GM18868 (cell line): ENCODE results near the gene WDR27.
"Not testable (repeated sequence)": the region's sequence is repeated elsewhere in the genome, so short reads cannot be mapped to it uniquely, and the experiment has no call there.

Experiments
- ATAC-seq: cut with Tn5 transposase; IDR thresholded peaks from one replicate; pipeline ENCODE4 v1.9.1; 2021; ENCODE audit warnings: mild to moderate bottlenecking, moderate library complexity; ENCODE audit not compliant: unreplicated experiment

The WDR27 gene

DNA sequence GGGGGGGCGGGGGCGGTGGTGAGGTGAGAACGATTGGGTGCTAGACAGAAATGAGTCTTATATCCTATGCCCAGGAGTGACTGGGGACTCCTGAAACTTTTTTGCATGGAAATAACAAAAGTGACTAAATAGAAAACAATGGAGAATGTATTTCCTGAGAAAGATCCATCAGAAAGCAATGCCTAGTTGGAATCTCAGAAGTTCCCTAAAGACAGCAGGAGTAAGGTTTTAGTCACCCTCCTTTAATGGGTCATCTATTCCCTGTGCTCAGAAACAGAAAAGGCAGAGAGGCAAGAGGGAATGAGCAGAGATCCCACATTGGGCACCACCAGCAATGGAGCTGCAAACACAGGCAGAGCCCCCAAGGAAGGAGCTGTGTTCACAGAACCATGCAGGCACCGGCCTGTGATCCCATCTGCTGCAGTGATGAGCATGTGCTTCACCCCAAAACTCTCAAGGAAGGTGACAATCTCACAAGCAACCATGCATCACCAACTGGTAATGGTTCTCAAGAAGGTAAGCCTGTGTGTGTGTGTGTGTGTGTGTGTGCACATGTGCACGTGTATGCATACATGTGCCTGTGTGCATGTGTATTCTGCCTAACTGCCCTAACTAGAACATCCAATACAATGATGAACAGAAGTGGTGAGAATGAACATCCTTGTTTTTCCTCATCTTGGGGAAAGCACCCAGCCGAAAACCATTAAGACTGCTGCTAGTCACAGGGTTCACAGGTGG is 168.4 kb downstream of the WDR27 start:
- ATAC-seq = no peak

DNA sequence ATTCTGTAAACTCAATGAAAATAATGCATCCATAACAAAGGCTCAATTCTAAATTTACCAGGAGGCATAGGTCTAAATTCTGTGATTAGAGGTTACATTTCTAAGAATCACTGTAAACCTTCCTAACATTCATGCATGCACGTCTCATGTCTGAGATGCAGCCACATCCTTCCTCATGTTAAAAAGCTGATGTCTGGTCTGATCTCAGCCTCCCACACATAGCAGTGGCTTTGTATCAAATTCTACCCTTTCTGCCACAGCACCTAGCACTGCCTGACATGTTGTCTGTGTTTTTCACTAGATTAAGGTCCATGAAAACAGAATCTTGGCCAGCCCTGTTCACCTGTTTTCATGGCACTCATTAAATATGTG is 171.1 kb downstream of the WDR27 start:
- no peak for ATAC-seq

- ATAC-seq = no peak
Observed at GRCh38 chr6:169529931-169530751, 171.7 kb downstream of the WDR27 start.

- ATAC-seq = no peak
Observed at GRCh38 chr6:169528755-169529154, 173.1 kb downstream of the WDR27 start.

DNA sequence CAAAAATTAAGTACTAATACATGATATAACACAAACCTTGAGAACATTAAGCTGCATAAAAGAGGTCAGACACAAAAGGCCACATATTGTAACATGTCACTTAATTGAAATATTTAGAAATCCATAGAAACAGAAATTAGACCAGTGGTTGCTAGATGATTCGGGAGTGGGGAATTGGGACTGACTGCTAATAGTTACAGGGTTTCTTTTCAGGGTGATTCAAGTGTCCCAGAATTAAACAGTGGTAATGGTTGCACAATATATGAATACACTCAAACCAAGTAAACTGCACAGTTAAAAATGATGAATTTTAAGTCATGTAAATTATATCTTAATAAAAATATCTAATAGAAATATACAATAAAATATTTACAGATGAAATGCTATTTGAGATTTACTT is 174.5 kb downstream of the WDR27 start:
- no peak for ATAC-seq

DNA sequence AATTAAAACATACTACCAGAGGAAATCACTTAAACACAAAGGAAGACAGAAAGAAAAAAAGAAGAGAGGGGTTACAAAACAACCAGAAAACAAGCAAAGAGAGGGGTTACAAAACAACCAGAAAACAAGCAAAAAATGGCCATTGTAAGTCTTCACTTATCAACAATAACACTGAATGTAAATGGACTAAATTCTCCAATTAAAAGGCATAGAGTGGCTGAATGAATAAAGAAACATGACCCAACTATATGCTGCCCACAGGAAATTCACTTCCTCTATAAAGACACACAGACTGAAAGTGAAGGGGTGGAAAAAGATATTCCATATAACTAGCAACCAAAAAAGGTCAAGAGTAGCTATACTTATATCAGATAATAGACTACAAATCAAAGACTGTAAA is 180.0 kb downstream of the WDR27 start:
- no peak for ATAC-seq

- no peak for ATAC-seq
Observed at GRCh38 chr6:169520104-169520503, 181.7 kb downstream of the WDR27 start.

DNA sequence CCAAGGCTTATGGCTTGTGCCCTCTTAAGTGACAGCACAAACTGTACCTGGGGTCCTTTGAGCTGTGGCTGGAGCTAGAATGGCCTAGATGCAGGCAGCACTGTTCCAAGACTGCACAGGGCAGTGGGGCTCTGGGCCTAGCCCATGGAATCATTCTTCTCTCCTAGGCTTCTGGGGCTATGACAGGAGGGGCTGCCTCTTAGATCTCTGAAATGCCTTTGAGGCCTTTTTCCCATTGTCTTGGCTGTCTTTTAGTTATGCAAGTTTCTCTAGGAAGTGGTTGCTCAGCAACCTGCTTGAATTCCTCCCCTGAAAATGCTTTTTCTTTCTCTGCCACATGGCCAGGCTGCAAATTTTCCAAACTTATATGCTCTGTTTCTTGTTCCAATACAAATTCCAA is 183.4 kb downstream of the WDR27 start:
- ATAC-seq = no peak

DNA sequence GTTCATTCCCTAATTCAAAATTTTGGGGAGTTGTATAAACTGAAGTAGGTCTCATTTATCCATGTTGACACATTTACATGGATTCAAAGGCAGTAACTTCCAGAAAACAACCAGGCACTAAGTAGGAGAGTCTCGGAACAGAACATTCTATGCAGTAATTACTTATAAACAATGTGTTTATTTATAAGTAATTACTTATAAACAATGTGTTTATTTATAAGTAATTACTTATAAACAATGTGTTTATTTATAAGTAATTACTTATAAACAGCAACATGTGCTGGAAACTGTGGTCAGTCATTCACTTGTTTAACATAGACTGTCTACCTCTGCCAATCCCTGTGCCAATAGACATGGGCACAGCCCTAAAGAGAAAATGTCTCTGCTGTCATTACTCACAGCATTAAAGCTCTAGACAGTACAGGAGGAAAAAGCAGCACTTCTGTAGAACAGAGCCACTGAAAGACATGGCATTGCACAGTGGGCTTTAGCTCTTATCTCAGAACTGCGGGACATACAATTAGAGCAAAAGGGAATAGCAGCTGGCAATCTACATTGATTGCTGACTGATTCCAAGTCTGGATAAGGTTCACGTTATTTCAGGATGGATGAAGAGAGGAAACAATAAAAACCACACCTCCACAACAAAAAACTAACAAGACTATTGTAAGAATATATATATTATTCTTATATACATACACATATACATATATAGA is 188.2 kb downstream of the WDR27 start:
- no peak for ATAC-seq

- ATAC-seq = not testable (repeated sequence)
Observed at GRCh38 chr6:169511785-169512184, 190.0 kb downstream of the WDR27 start.

- no peak for ATAC-seq
Observed at GRCh38 chr6:169510871-169511270, 191.0 kb downstream of the WDR27 start.

DNA sequence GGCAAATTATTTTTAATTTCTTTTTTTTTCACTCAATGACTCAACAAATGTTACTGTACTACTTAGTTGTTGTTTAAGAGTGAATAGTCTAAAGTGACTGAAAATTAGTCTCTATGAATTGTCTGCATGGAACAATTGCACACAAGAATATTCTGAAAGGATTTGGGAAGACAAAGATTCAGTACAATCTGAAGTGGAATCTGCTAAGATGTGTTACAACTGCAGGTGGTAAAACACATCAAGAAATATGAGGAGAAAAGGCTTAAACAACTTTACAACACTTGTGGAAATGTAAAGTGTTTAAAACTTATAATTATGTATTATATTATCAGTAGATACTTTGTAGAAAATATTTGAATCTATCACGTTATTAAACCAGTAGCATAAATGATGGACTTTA is 193.4 kb downstream of the WDR27 start:
- ATAC-seq = no peak

DNA sequence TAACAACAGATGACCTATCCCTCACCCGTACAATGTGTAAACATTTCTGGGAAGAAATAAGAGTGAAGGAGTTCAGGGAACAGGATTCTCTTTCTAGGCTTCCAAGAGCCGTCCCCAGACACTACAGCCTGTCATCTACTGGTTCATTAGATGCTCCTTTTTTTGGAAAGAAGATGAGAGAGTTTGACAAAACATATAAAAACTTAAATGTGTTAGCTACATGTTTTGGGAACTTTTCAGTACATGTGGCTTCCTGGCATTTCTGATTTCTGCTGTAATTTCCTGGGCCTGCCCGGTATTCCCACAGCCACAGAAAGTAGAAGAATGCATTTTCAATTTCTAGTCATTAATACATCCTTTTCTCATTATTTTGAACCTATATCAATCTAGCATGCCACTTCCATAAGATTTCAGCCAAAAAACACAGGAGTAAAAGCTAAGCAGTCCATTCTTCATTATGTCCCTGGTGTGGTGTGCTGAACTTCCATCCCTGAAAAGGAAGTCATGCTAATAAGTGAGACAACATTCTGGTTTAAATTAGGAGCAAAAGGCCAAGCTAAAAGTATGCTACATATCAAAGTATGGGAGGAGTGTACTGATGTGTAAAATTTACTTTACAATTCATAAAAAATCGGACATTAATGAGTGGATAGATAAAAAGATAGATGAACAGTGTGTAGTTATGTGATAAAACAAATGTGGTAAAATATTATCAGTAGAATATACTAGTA is 198.2 kb downstream of the WDR27 start:
- no peak for ATAC-seq

DNA sequence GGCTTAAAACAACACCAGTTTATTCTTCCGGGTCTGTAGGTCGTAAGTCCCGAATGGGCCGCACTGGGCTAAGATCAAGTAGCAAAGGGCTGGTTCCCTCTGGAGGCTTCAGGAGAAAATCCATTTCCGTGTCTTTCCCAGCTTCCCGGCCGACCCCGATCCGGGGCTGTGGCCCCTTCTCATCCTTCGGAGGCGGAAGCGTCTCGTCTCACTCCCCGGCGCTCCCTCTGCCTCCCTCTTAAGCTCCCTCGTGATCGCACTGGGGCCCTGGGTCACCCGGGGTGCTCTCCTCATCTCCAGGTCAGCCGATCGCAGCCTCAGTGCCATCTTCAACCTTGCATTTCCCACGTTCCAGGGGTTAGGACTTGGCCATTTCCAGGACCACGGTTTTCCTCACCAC is 199.4 kb downstream of the WDR27 start:
- no peak for ATAC-seq

DNA sequence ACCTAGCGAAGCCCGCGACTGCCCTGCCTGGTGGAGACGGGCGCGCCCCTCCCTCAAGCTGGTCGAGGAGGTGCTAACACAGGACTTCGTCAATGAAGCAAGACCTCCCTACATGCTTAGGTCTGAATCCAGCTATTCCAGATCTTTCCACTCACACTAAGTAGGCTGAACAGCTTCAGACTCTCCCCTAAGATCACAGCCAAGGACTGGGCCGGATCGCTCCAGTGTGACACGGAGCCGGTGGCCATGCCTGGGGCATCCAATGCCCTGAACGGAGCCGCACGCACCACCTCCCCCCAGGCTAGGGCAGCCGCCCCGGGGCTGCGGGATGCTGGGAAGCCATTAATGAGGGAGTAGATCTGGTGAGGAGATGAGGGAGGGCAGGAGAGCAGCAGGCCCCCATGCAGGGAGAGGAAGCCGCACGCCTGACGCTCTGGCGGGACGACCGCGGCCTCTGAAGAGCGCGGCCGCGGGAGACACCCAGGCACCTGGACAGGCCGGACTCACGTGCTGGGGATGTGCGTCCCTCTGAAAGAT is 200.0 kb downstream of the WDR27 start:
- no peak for ATAC-seq

GRCh38 chr6:169501128-169501527 is 200.7 kb downstream of the WDR27 start:
- ATAC-seq = no peak

- no peak for ATAC-seq
Observed at GRCh38 chr6:169500688-169501087, 201.1 kb downstream of the WDR27 start.

DNA sequence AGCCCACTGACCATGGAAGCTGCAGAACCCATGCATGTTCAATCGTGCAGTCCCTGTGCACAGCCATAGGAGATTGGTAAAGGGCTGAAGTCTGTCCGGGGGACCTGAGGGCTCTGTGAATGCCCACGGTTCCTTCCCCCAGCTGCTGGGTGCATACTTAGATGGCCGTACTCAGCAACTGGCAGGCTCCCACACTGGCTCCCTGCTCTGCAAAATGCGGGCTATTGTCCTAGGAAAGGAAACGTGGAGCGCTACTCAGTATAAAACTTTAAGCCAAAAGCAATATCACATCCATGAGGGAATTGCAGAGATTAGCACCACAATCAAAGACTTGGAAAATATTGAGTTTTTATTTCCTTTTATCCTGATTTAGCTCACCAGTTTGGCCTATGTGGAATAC is 202.0 kb downstream of the WDR27 start:
- no peak for ATAC-seq

GRCh38 chr6:169498916-169499513 is 202.8 kb downstream of the WDR27 start:
- ATAC-seq = no peak

DNA sequence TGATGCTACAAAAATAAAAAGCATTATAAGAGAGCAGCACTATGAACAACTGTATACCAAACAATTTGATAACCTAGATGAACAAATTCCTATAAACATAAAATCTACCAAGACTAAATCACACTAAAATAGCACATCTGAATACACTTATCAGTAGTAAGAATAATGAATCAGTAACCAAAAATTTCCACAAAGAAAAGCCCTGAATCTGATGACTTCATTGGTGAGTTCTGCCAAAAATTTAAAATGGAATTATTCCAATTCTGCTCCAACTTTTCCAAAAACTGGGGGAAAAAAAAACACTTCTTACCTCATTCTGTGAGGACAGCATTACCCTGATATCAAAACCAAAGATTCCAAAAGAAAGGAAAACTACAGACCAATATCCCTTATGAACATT is 206.2 kb downstream of the WDR27 start:
- ATAC-seq = no peak
